PFSK-1 (cell line): ENCODE data around the gene HOXB7.

Experiments
- FOXP2 ChIP-seq: optimal IDR thresholded peaks from 2 replicates; pipeline ENCODE3; 2011; ENCODE audit warnings: borderline replicate concordance, control low read depth, inconsistent platforms; ENCODE audit not compliant: insufficient read depth; ENCODE audit errors: extremely low read length, extremely low read depth
- POLR2AphosphoS5 ChIP-seq: IDR thresholded peaks from 2 replicates; pipeline ENCODE4 v1.6.1; 2012; ENCODE audit warnings: low read depth, mild to moderate bottlenecking, control low read depth, low read length, moderate library complexity
- SIN3A ChIP-seq: IDR thresholded peaks from 2 replicates; pipeline ENCODE4 v1.6.1; 2012; ENCODE audit warnings: mild to moderate bottlenecking, low read length, moderate library complexity, borderline replicate concordance; ENCODE audit not compliant: insufficient read depth
- TAF1 ChIP-seq: IDR thresholded peaks from 2 replicates; pipeline ENCODE4 v1.6.1; 2012; ENCODE audit warnings: low read length, control low read depth, borderline replicate concordance; ENCODE audit not compliant: insufficient read depth
- TF ChIP-seq, protein P1 (sequence below), 2 experiments: IDR thresholded peaks; 2 replicates each; pipeline versions ENCODE4 v1.6.1 to v1.8.0; 2011 to 2012; ENCODE audit warnings: low read depth in 2 of 2, low read length in 2 of 2, control low read depth in 1 of 2, inconsistent platforms in 1 of 2, mild to moderate bottlenecking in 1 of 2, moderate library complexity in 1 of 2; ENCODE audit not compliant: insufficient read depth in 1 of 2

The HOXB7 gene

DNA sequence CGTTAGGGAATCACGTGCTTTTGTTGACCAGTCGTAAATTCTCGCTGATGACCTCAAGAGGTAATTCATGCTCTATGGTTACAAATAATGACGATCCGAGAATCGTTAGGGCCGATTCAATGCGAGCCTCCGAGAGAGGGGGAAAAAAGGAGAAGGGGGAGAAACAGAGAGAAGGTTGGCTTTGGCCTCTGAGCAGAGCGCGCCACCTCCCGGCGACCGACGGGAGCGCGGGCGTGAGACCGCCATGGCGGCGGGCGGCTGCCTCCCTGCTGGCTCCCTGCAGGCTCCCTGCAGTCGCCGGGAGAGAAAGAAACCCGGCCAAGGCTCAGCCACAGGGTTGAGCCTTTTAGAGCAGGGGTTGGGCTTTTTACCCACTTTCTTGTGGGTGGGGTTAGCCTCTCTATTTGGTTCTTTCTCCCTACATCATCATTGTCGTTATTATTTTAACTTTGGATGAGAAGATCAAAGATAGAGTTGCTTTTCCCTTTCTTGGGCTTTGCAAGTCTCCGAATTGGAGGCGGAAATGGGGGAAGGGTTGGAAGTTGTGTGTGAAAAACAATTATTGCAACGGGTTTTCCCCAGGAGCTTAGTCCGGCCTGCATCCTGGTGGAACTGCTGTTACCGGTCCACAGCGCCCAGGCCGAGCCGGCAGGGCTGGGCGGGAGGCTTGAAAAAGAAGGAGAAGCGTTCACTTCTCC is 16.8 kb downstream of the HOXB7 start:
- TF ChIP-seq POLR2AphosphoS5 (no peak), SIN3A (no peak), FOXP2 (no peak), TAF1 (no peak)
- TF ChIP-seq, protein P1, sequence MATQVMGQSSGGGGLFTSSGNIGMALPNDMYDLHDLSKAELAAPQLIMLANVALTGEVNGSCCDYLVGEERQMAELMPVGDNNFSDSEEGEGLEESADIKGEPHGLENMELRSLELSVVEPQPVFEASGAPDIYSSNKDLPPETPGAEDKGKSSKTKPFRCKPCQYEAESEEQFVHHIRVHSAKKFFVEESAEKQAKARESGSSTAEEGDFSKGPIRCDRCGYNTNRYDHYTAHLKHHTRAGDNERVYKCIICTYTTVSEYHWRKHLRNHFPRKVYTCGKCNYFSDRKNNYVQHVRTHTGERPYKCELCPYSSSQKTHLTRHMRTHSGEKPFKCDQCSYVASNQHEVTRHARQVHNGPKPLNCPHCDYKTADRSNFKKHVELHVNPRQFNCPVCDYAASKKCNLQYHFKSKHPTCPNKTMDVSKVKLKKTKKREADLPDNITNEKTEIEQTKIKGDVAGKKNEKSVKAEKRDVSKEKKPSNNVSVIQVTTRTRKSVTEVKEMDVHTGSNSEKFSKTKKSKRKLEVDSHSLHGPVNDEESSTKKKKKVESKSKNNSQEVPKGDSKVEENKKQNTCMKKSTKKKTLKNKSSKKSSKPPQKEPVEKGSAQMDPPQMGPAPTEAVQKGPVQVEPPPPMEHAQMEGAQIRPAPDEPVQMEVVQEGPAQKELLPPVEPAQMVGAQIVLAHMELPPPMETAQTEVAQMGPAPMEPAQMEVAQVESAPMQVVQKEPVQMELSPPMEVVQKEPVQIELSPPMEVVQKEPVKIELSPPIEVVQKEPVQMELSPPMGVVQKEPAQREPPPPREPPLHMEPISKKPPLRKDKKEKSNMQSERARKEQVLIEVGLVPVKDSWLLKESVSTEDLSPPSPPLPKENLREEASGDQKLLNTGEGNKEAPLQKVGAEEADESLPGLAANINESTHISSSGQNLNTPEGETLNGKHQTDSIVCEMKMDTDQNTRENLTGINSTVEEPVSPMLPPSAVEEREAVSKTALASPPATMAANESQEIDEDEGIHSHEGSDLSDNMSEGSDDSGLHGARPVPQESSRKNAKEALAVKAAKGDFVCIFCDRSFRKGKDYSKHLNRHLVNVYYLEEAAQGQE (IDR thresholded peaks at IDR 0.05; ENCODE audit: insufficient read depth in 1 of 2, low read depth in 2 of 2, low read length in 2 of 2) = no peak

DNA sequence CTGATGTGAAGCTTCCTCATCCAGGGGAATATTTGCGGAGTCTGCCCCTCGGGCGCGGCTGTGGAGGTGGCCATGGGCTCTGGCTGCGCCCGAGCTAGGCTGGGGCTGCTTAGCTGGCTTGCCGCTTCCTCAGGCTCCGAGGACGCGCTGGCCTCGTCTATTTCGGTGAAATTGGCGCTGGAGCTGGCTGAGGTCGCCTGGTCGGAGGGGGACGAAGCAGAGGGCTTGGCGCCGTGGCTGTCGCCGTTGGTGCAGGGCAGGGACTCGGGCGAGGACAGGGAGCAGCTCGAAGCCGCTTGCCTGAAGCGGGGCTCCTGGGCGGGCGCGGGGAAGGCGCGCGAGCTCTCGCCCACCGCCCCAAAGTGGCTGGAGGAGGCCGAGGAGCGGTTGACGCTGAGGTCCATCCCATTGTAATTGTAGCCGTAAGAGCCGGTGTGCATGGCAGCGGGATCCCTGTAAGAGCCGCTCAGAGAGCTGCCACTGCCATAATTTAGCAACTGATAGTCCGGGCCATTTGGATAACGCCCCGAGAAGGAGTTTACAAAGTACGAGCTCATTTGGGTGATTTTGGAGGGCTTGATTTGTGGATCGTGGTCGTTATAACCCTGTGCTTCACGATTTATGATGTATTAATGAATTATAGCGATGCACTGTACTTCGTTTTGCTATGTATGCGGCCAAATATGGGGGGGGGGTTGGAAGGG is 17.5 kb downstream of the HOXB7 start, which contains the start of gene HOXB5:
TSS of gene HOXB5 (minus strand) at position 654 of the 704 bp plus-strand sequence. CDS start at position 557, 97 bp downstream.
- TF ChIP-seq POLR2AphosphoS5 (no peak), FOXP2 (no peak), SIN3A (no peak), TAF1 (no peak)
- TF ChIP-seq, protein P1 (IDR thresholded peaks at IDR 0.05; ENCODE audit: insufficient read depth in 1 of 2, low read depth in 2 of 2, low read length in 2 of 2) = no peak

DNA sequence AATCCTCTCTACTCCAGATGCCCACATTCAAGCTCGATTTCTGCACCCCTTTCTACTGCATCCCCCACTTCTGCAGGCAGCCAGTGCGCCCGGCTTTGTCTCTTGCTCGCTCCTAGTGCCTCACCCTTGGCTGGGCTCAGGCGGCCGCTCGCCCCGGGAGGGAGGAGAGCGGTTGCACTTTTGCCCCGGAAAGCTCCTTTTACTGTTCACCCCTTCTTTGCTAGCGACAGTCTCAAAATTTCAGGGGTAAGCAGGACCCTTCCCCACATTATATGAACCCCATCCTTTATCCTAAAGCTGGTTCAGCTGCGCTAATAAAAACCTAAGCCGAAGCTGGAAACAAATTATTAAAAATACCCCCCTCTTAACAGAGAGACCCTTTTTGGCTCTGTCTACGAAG is 18.2 kb downstream of the HOXB7 start:
- no peak for TF ChIP-seq SIN3A

DNA sequence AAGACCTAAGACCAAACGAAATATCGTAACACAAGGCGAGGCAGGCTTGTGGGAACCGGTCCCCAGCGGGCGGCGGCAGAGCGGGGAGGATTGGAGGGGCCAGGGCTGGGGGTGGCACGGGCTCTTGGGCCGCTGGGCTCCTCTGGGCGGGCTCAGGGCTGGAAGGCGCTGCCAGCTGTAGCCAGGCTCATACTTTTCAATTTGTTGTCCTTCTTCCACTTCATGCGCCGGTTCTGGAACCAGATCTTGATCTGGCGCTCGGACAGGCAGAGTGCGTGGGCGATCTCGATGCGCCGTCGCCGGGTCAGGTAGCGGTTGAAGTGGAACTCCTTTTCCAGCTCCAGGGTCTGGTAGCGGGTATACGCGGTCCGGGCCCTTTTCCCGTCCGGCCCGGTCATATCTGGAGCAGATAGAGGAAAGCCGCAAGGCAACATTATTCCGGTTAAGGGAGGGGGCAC is 18.7 kb downstream of the HOXB7 start:
- TF ChIP-seq, protein P1 (IDR thresholded peaks at IDR 0.05; ENCODE audit: insufficient read depth in 1 of 2, low read depth in 2 of 2, low read length in 2 of 2) = no peak
- TF ChIP-seq TAF1 (no peak), POLR2AphosphoS5 (no peak), FOXP2 (no peak), SIN3A (no peak)

DNA sequence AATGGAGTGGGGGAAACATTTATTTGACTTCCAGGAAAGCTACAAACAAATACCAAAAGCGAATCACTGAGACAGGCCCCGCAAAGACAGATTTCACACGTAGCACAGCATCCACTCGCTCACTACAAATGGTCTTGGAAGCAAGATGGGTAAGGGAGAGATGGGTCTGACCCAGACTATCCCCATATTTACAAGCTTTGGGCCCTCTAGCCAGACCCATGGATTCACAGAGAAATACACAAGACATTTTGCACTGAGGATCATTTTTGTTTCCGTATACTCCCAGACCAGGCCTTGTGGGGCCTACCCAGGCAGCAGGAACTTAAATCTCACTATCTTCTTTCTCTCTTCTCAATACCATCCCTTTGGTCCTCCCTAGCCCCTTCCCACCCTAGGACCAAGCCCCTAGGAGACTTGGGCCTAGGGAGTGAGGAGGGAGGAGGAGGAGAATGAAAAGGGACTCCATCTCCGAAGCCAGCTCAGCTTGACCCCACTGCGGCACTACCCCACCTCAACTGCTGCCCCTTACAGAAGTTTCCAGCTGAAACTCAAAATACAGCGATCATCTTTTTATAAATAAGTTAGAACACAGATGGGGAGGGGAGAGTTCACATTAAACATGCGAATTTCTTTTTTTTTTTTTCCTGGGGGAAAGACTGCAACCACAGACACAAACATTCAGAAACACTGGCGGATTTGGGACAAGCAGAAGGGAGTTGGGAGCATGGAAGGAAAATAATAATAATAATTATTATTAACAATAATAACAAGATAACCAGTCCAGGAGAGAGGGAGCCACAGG is 19.4 kb downstream of the HOXB7 start:
- TF ChIP-seq SIN3A (no peak), TAF1 (no peak)
- TF ChIP-seq, protein P1 (IDR thresholded peaks at IDR 0.05; ENCODE audit: insufficient read depth in 1 of 2, low read depth in 2 of 2, low read length in 2 of 2) = no peak
